NCI-H1436 (cell line): ENCODE measurements around the gene GPRIN1.
"Not testable (repeated sequence)": the region's sequence is repeated elsewhere in the genome, so short reads cannot be mapped to it uniquely, and the experiment has no call there.

Experiments
- DNase-seq: peaks from one replicate; lab custom pipeline; 2025; lab: John Stamatoyannopoulos, UW

The GPRIN1 gene

DNA sequence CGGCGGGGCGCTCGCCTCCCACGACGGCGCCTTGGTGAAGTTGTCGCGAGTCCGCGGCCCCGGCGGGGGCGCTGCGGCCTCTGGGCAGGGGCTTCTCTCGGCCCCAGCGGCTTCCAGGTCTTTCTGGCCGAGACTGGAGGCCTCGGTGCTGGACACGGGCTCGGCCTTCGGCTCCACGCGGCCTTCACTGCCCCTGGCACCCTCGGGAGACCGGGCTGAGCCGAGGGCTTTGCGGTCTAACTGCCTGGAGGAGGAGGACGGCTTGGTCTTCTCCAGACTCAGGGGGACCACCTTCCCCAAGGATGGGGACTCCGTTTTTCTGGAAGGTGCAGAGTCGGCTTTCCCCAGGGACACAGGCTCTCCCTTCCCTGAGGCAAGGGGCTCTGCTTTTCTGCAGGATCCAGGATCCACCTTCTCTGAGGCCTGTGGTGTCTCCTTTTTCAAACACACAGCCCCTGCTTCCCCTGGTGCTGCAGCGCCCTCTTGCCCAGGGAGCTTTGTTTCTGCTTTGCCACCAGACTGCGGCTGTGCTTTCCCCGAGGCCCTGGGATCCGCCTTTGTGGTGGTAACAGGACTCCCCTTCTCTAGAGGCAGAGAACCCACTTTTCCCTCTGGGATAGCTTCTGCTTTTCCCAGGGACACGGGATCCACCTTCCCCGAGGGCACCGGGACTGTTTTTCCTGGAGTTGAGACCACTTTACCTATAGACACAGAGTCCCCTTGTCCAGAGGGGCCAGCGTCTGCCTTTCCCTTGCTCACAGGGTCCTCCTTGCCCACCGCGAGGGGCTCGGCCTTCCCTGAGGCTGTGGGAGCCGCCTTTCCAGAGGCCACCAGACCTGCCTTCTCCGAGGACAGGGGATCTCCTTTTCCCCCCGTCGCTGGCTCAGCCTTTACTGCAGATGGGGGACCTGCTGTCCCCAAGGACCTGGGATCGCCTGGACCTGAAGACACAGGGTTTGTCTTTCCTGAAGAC lies 12.3 kb downstream of the GPRIN1 start:
- DNase-seq, result no peak

- no peak for DNase-seq
These were observed 13.1 kb downstream of the GPRIN1 start for GRCh38 chr5:176596689-176597416.

- no peak for DNase-seq
These were observed 13.8 kb downstream of the GPRIN1 start for GRCh38 chr5:176596069-176596644.

DNA sequence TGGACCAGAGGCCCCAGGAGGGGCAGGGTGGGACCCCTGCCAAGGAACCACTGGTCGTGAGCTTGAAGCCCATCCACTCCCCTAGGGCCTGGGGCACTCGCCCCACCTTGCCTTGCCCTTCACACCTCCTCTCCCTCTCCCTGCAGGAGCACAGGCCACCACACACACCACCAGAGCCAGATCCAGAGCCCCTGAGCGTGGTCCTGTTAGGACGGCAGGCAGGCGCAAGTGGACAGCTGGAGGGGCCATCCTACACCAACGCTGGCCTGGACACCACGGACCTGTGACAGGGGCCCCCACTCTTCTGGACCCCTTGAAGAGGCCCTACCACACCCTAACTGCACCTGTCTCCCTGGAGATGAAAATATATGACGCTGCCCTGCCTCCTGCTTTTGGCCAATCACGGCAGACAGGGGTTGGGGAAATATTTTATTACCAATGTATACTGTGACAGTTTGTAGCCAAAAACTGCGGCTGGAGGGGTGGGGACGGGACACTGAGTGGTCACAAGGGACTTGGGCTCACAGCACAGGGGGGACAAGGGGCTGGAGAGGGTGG lies 14.5 kb downstream of the GPRIN1 start:
- no peak for DNase-seq

- DNase-seq, result no peak
These were observed 15.4 kb downstream of the GPRIN1 start for GRCh38 chr5:176594554-176594953.

GRCh38 chr5:176593273-176593869 lies 16.6 kb downstream of the GPRIN1 start:
- no peak for DNase-seq

DNA sequence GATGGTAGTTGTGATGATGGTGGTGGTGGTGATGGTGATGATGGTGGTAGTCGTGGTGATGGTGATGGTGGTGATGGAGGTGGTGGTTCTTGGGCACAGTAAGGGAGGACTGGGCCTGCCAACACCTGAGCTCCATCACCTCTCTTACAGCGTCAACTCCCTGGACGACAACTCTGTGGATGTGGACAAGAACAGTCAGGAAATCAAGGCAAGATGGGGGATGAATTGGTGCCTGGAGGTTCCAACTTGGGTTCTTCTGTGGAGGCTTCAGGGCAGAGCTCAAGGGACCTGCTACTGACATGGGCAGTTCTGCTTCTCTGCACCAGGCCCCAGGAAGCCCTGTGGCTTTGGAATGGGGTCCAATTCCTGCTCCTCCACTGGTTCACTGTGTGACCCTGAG lies 17.4 kb downstream of the GPRIN1 start:
- no peak for DNase-seq

GRCh38 chr5:176591667-176592066 lies 18.3 kb downstream of the GPRIN1 start:
- DNase-seq, result not testable (repeated sequence)

GRCh38 chr5:176590035-176590717 lies 19.8 kb downstream of the GPRIN1 start:
- no peak for DNase-seq

GRCh38 chr5:176589039-176589769 lies 20.8 kb downstream of the GPRIN1 start:
- no peak for DNase-seq

GRCh38 chr5:176588297-176588696 lies 21.7 kb downstream of the GPRIN1 start:
- no peak for DNase-seq

- DNase-seq, result no peak
These were observed 22.6 kb downstream of the GPRIN1 start for GRCh38 chr5:176587398-176587797.

DNA sequence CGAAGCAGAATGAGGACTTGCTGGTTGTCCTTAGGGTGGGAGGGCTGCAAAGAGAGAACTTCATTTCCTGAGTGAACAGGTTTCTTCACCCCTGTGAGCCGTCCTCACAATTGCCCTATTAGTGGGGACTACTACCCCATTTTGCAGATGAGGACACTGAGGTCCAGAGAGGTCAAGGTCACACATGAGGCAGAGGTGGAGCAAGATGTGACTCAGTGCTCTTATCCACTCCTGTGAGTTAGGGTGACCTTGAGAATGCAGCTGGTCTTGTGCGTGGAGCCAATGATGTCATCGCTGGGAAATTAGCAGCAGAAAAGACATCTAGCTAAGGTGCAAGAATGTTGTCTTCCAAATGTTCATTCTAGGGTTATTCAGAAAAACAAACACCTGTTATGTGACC lies 26.9 kb downstream of the GPRIN1 start:
- no peak for DNase-seq

DNA sequence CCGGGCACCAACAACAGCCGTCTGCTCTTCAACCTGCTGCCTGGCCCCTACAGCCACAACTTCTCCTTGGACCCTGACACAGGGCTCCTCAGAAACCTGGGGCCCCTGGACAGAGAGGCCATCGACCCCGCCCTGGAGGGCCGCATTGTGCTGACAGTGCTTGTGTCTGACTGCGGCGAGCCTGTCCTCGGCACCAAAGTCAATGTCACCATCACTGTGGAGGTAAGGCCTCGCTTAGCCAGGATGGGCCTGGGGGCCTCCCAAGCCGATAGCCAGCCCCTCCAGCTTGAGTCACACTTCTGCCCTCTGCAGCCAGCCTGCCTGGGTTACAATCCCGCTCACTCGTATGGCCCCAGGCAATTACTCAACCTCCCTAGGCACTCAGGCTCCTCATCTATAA lies 28.6 kb downstream of the GPRIN1 start:
- no peak for DNase-seq

GRCh38 chr5:176579323-176579722 lies 30.6 kb downstream of the GPRIN1 start:
- no peak for DNase-seq

DNA sequence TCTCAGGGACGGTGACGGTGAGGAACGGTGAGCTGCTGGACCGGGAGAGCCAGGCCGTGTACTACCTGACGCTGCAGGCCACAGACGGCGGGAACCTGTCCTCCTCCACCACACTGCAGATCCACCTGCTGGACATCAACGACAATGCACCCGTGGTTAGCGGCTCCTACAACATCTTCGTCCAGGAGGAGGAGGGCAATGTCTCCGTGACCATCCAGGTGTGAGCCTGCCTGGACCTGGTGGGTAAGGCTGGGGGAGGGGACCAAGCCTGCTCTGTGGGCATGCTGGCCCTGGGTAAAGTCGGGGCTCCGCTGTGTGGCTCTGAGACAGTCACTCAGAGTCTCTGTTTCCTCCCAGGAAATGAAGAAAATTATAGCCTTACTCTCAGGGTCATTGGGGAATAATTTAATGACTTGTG lies 31.6 kb downstream of the GPRIN1 start:
- no peak for DNase-seq

- DNase-seq, result no peak
These were observed 32.4 kb downstream of the GPRIN1 start for GRCh38 chr5:176577312-176578176.

DNA sequence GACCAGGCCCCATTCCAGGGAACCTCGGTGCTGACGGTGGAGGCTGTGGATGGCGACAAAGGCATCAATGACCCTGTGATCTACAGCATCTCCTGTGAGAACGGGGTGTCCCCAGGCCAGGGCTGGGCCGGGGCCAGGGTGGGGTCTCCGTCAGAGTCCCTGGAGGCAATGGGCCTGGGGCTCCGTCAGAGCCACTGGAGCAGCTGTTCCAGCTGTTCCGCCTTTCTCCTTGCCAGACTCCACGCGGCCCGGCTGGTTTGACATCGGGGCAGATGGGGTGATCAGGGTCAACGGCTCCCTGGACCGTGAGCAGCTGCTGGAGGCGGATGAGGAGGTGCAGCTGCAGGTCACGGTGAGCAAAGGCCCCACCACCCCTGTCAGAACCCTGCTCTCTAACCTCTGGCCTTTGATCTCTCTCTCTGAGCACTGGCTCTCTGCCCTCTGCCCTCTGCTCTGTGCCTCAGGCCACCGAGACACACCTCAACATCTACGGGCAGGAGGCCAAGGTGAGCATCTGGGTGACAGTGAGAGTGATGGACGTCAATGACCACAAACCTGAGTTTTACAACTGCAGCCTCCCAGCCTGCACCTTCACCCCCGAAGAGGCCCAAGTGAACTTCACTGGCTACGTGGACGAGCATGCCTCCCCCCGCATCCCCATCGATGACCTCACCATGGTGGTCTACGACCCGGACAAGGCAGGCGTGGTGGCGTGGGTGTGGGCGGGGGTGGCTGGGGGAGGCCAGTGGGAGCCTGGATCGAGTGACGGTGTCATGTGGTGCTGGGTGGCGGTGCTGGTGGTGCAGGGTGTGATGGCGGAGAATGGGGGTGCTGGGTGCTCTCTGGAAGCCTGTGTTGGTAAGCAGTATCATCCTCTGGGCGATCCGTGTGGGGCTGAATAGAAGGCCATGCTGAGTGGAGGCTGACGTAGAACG lies 34.2 kb downstream of the GPRIN1 start:
- no peak for DNase-seq

DNA sequence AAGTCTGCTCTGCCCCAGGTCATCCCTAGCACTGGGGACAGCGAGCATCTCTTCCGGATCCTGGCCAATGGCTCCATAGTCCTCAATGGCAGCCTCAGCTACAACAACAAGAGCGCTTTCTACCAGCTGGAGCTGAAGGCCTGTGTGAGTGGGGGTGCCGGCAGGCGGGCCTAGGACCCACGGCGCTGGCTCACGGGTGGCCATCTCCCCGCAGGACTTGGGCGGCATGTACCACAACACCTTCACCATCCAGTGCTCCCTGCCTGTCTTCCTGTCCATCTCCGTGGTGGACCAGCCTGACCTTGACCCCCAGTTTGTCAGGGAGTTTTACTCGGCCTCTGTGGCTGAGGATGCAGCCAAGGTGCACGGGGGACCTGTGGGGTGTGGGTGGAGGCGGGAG lies 34.9 kb downstream of the GPRIN1 start:
- no peak for DNase-seq
